ENCODE measurements around the gene DUOXA2. TPM values are rescaled to one million over a fixed set of nuclear protein-coding genes. Genes with fewer than 3 reads are reported as not detected.
"Not testable (repeated sequence)": the region's sequence is repeated elsewhere in the genome, so short reads cannot be mapped to it uniquely, and the experiment has no call there.

The DUOXA2 gene
- total RNA-seq, 1 donor from 2014 or later, result 0.32 TPM

GRCh38 chr15:45102226-45102625, 11.9 kb upstream of the DUOXA2 start:
- no peaks in the 10 kb centered on the region for H3K27me3 ChIP-seq
- TF ChIP-seq, protein P1, sequence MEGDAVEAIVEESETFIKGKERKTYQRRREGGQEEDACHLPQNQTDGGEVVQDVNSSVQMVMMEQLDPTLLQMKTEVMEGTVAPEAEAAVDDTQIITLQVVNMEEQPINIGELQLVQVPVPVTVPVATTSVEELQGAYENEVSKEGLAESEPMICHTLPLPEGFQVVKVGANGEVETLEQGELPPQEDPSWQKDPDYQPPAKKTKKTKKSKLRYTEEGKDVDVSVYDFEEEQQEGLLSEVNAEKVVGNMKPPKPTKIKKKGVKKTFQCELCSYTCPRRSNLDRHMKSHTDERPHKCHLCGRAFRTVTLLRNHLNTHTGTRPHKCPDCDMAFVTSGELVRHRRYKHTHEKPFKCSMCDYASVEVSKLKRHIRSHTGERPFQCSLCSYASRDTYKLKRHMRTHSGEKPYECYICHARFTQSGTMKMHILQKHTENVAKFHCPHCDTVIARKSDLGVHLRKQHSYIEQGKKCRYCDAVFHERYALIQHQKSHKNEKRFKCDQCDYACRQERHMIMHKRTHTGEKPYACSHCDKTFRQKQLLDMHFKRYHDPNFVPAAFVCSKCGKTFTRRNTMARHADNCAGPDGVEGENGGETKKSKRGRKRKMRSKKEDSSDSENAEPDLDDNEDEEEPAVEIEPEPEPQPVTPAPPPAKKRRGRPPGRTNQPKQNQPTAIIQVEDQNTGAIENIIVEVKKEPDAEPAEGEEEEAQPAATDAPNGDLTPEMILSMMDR (IDR thresholded peaks at IDR 0.05), result no peak
- H3K36me3 ChIP-seq, result no peaks in the 10 kb centered on the region
- H3K9me3 ChIP-seq, result no peaks in the 10 kb centered on the region
- no peak overlapping the region for H3K4me3 ChIP-seq
- intact Hi-C loops (cut with DNase I), result no loop called here
- H3K27ac ChIP-seq, result no peak overlapping the region
- DNase-seq (ENCODE audit: low spot score in 2 of 2), result no peak
- H3K4me1 ChIP-seq, result no peaks in the 10 kb centered on the region

GRCh38 chr15:45104170-45104569, 10.0 kb upstream of the DUOXA2 start:
- H3K27me3 ChIP-seq; intact Hi-C loops (cut with DNase I); H3K9me3 ChIP-seq; H3K4me1 ChIP-seq; H3K27ac ChIP-seq; H3K36me3 ChIP-seq; H3K4me3 ChIP-seq: not testable (repeated sequence)
- DNase-seq (ENCODE audit: low spot score in 2 of 2), result peak in 1 of 2 donors; percentile 12

DNA sequence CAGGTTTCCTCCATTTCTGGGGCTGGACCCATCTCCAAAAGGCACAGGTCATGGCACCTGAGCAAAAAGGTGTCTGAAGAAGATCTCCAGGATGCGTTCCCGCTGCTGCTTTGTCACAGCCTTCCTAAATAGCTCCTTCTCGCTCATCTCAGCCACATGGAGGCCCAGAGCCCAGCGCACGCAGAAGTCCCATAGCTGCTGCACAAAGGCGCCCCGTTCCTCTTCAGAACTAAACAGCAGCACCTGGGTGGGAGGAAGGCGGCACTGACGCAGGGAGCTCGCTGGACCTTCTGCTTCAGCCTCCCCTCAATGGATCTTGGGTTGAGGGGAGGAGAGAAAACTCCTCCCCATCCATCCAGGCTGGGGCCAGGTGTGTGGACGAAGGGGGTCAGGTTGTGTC, 8.5 kb upstream of the DUOXA2 start:
- Histone ChIP-seq H3K36me3 (no peaks in the 10 kb centered on the region), H3K4me1 (no peaks in the 10 kb centered on the region), H3K9me3 (no peaks in the 10 kb centered on the region), H3K27me3 (no peaks in the 10 kb centered on the region), H3K4me3 (no peak overlapping the region), H3K27ac (no peak overlapping the region)
- intact Hi-C loops (cut with DNase I), result no loop called here
- TF ChIP-seq, protein P1 (IDR thresholded peaks at IDR 0.05), result no peak
- peak in 1 of 2 donors; percentile 22 for DNase-seq (ENCODE audit: low spot score in 2 of 2)

GRCh38 chr15:45106002-45106790, 7.9 kb upstream of the DUOXA2 start:
- intact Hi-C loops (cut with DNase I), result no loop called here

GRCh38 chr15:45107941-45108630, 6.0 kb upstream of the DUOXA2 start:
- no peaks in the 10 kb centered on the region for H3K36me3 ChIP-seq
- H3K4me3 ChIP-seq, result no peak overlapping the region
- no peak overlapping the region for H3K27ac ChIP-seq
- H3K27me3 ChIP-seq, result peaks cover 6% of the 10 kb centered on the region
- intact Hi-C loops (cut with DNase I), result no loop called here
- DNase-seq (ENCODE audit: low spot score in 2 of 2), result peak in 1 of 2 donors; percentile 58
- peaks cover 0 to 6% of the 10 kb centered on the region in 2 donors for H3K4me1 ChIP-seq
- TF ChIP-seq, protein P1 (IDR thresholded peaks at IDR 0.05), result no peak
- no peaks in the 10 kb centered on the region for H3K9me3 ChIP-seq

More at GRCh38 chr15:45106002-45106790, 7.9 kb upstream of the DUOXA2 start:
- Histone ChIP-seq H3K36me3 (no peaks in the 10 kb centered on the region), H3K9me3 (no peaks in the 10 kb centered on the region), H3K4me3 (no peak overlapping the region), H3K27me3 (no peaks in the 10 kb centered on the region), H3K4me1 (no peaks in the 10 kb centered on the region), H3K27ac (no peak overlapping the region)
- DNase-seq (ENCODE audit: low spot score in 2 of 2), result peak in 1 of 2 donors; percentile 50
- TF ChIP-seq, protein P1 (IDR thresholded peaks at IDR 0.05), result no peak

GRCh38 chr15:45110256-45110820, 3.8 kb upstream of the DUOXA2 start:
- peaks cover 0 to 10% of the 10 kb centered on the region in 2 donors for H3K4me1 ChIP-seq
- TF ChIP-seq, protein P1 (IDR thresholded peaks at IDR 0.05), result no peak
- peaks cover 6% of the 10 kb centered on the region for H3K27me3 ChIP-seq
- no peaks in the 10 kb centered on the region for H3K36me3 ChIP-seq
- intact Hi-C loops (cut with DNase I), result no loop called here
- no peak overlapping the region for H3K4me3 ChIP-seq
- H3K27ac ChIP-seq, result no peak overlapping the region
- H3K9me3 ChIP-seq, result no peaks in the 10 kb centered on the region
- no peak for DNase-seq (ENCODE audit: low spot score in 2 of 2)

Data from ascending aorta (tissue), 2 donors.